Muscle of leg (tissue), 11 donors: ENCODE results near the gene TRIM50. TPM values are rescaled to one million over a fixed set of nuclear protein-coding genes. Genes with fewer than 3 reads are reported as not detected.
"Not testable (repeated sequence)": the region's sequence is repeated elsewhere in the genome, so short reads cannot be mapped to it uniquely, and the experiment has no call there.

ENCODE experiments used
- DNase-seq: peaks from one replicate; pipeline ENCODE4 v3.0.0; 2013
- H3K27ac ChIP-seq: one replicate; pipeline ENCODE4 v1.5.1; 2013; ENCODE audit warnings: mild to moderate bottlenecking, low read length, control low read depth
- H3K27me3 ChIP-seq: one replicate; pipeline ENCODE4 v1.6.1; 2013; ENCODE audit warnings: low read length; ENCODE audit not compliant: control insufficient read depth, insufficient read depth
- H3K36me3 ChIP-seq: one replicate; pipeline ENCODE4 v1.6.1; 2013; ENCODE audit warnings: low read length; ENCODE audit not compliant: control insufficient read depth, insufficient read depth
- H3K4me1 ChIP-seq: one replicate; pipeline ENCODE4 v1.6.1; 2013; ENCODE audit warnings: low read length; ENCODE audit not compliant: control insufficient read depth, insufficient read depth
- H3K4me3 ChIP-seq: one replicate; pipeline ENCODE4 v1.5.1; 2013; ENCODE audit warnings: low read length, control low read depth
- H3K9me3 ChIP-seq: replicated peaks from 2 replicates; pipeline ENCODE4 v1.6.1; 2013; ENCODE audit warnings: low read depth, low read length; ENCODE audit not compliant: control insufficient read depth
- WGBS: methylation state at CpG from one replicate; pipeline ENCODE4 v1.1.5; 2013; ENCODE audit warnings: missing lambda C conversion rate; ENCODE audit not compliant: insufficient coverage; 5-methylcytosine and 5-hydroxymethylcytosine counted together
- polyA plus RNA-seq, 8 donors: library from polyadenylated mRNA; unstranded; fragments of 120-200 nt; gene quantifications; one replicate each; pipeline versions ENCODE4 v1.2.1 to v1.2.3, GENCODE V29; 2013; ENCODE audit warnings: inconsistent platforms in 1 of 8, low replicate concordance in 1 of 8; ENCODE audit not compliant: insufficient read length in 8 of 8, insufficient read depth in 1 of 8
- total RNA-seq: library from RNA; stranded (reverse); fragments of 120-200 nt; gene quantifications from one replicate; pipeline ENCODE4 v1.2.4, GENCODE V29; 2013

The TRIM50 gene
- total and polyA plus RNA-seq, 9 donors, result 0.27 to 0.76 (median 0.44) TPM

- no peak for DNase-seq
- H3K4me1 ChIP-seq, result peaks cover 15% of the 10 kb centered on the region
- WGBS, result 79% methylated on average over 22 of the region's 28 CpGs
- H3K27ac ChIP-seq, result no peak overlapping the region
- no peak overlapping the region for H3K4me3 ChIP-seq
- no peaks in the 10 kb centered on the region for H3K9me3 ChIP-seq
- peaks cover 2% of the 10 kb centered on the region for H3K27me3 ChIP-seq
- no peaks in the 10 kb centered on the region for H3K36me3 ChIP-seq
Measured at GRCh38 chr7:73363225-73364005, 35.5 kb upstream of the TRIM50 start.

- H3K4me1 ChIP-seq, result peaks cover 20% of the 10 kb centered on the region
- DNase-seq, H3K27ac ChIP-seq, H3K27me3 ChIP-seq, H3K36me3 ChIP-seq, H3K9me3 ChIP-seq, H3K4me3 ChIP-seq: not testable (repeated sequence)
- no CpG with 5 or more reads among the region's 1 CpG for WGBS
Measured at GRCh38 chr7:73360590-73360989, 32.7 kb upstream of the TRIM50 start.

- Histone ChIP-seq H3K27ac (no peak overlapping the region), H3K27me3 (peaks cover 5% of the 10 kb centered on the region), H3K36me3 (no peaks in the 10 kb centered on the region), H3K4me3 (no peak overlapping the region), H3K9me3 (no peaks in the 10 kb centered on the region), H3K4me1 (peaks cover 20% of the 10 kb centered on the region)
- 83% methylated on average over 6 of the region's 13 CpGs for WGBS
- DNase-seq, result no peak
Measured at GRCh38 chr7:73359746-73360375, 32.0 kb upstream of the TRIM50 start.

- Histone ChIP-seq H3K4me1 (peaks cover 16% of the 10 kb centered on the region), H3K27me3 (peaks cover 5% of the 10 kb centered on the region), H3K9me3 (no peaks in the 10 kb centered on the region), H3K27ac (no peak overlapping the region), H3K36me3 (no peaks in the 10 kb centered on the region), H3K4me3 (no peak overlapping the region)
- DNase-seq, result no peak
- WGBS, result 72% methylated on average over 11 of the region's 11 CpGs
Measured at GRCh38 chr7:73359306-73359705, 31.4 kb upstream of the TRIM50 start.

- H3K9me3 ChIP-seq, result no peaks in the 10 kb centered on the region
- peaks cover 17% of the 10 kb centered on the region for H3K4me1 ChIP-seq
- H3K27me3 ChIP-seq, result peaks cover 2% of the 10 kb centered on the region
- DNase-seq, result no peak
- peak overlapping the region; percentile 8 for H3K27ac ChIP-seq
- no peaks in the 10 kb centered on the region for H3K36me3 ChIP-seq
- no peak overlapping the region for H3K4me3 ChIP-seq
- 88% methylated on average over 13 of the region's 21 CpGs for WGBS
Measured at GRCh38 chr7:73358590-73359275, 30.9 kb upstream of the TRIM50 start.

GRCh38 chr7:73356159-73356558 lies 28.3 kb upstream of the TRIM50 start:
- H3K36me3 ChIP-seq, result no peaks in the 10 kb centered on the region
- H3K9me3 ChIP-seq, result peaks cover 8% of the 10 kb centered on the region
- WGBS, result 100% methylated on average over 1 of the region's 5 CpGs
- DNase-seq, result no peak
- no peak overlapping the region for H3K27ac ChIP-seq
- H3K4me1 ChIP-seq, result peaks cover 27% of the 10 kb centered on the region
- peaks cover 2% of the 10 kb centered on the region for H3K27me3 ChIP-seq
- no peak overlapping the region for H3K4me3 ChIP-seq

GRCh38 chr7:73354821-73355220 lies 26.9 kb upstream of the TRIM50 start:
- WGBS, result 65% methylated on average over 13 of the region's 17 CpGs
- Histone ChIP-seq H3K4me1 (peaks cover 40% of the 10 kb centered on the region), H3K27ac (no peak overlapping the region), H3K27me3 (peaks cover 2% of the 10 kb centered on the region), H3K36me3 (no peaks in the 10 kb centered on the region), H3K9me3 (peaks cover 8% of the 10 kb centered on the region), H3K4me3 (no peak overlapping the region)
- no peak for DNase-seq

- DNase-seq, result no peak
- Histone ChIP-seq H3K27me3 (peaks cover 2% of the 10 kb centered on the region), H3K27ac (no peak overlapping the region), H3K9me3 (peaks cover 8% of the 10 kb centered on the region), H3K4me1 (peaks cover 43% of the 10 kb centered on the region), H3K4me3 (no peak overlapping the region), H3K36me3 (no peaks in the 10 kb centered on the region)
- WGBS, result 76% methylated on average over 6 of the region's 9 CpGs
Measured at GRCh38 chr7:73354196-73354595, 26.3 kb upstream of the TRIM50 start.

- peaks cover 38% of the 10 kb centered on the region for H3K4me1 ChIP-seq
- no peaks in the 10 kb centered on the region for H3K36me3 ChIP-seq
- H3K27me3 ChIP-seq, result peaks cover 2% of the 10 kb centered on the region
- no peak for DNase-seq
- H3K4me3 ChIP-seq, result no peak overlapping the region
- WGBS, result 68% methylated on average over 2 of the region's 6 CpGs
- no peak overlapping the region for H3K27ac ChIP-seq
- peaks cover 8% of the 10 kb centered on the region for H3K9me3 ChIP-seq
Measured at GRCh38 chr7:73353243-73353642, 25.4 kb upstream of the TRIM50 start.

GRCh38 chr7:73352784-73353183 lies 24.9 kb upstream of the TRIM50 start:
- H3K9me3 ChIP-seq, result peaks cover 8% of the 10 kb centered on the region
- 97% methylated on average over 3 of the region's 3 CpGs for WGBS
- H3K4me1 ChIP-seq, result peaks cover 33% of the 10 kb centered on the region
- peaks cover 2% of the 10 kb centered on the region for H3K27me3 ChIP-seq
- no peaks in the 10 kb centered on the region for H3K36me3 ChIP-seq
- H3K4me3 ChIP-seq, result no peak overlapping the region
- H3K27ac ChIP-seq, result no peak overlapping the region
- DNase-seq, result no peak
